Right lobe of liver (tissue), 6 donors: ENCODE data around the gene PRKN. TPM values are rescaled to one million over a fixed set of nuclear protein-coding genes. Genes with fewer than 3 reads are reported as not detected.

Experiments
- ATAC-seq, 4 donors: fragments of 200-7000 bp; cut with Tn5 transposase; one replicate each; pipeline ENCODE4 v1.9.1; 2020; ENCODE audit warnings: mild to moderate bottlenecking in 4 of 4, moderate library complexity in 4 of 4
- DNase-seq, 3 donors: peaks; one replicate each; pipeline ENCODE4 v3.0.0-alpha.2; 2020
- H3K27ac ChIP-seq, 3 donors: fragments of 200-600 bp; one replicate each; pipeline ENCODE4 v1.8.0; 2022
- H3K27me3 ChIP-seq, 2 donors: fragments of 200-600 bp; one replicate each; pipeline ENCODE4 v1.8.0; 2022
- H3K36me3 ChIP-seq, 4 donors: fragments of 200-600 bp; sonication (generic) in 1 of 4; one replicate each; pipeline versions ENCODE4 v1.5.1 to v1.8.0; 2017 to 2022; ENCODE audit warnings: control low read depth in 1 of 4
- H3K4me1 ChIP-seq, 4 donors: fragments of 200-600 bp; sonication (generic) in 1 of 4; one replicate each; pipeline versions ENCODE4 v1.5.1 to v1.8.0; 2017 to 2022; ENCODE audit warnings: control low read depth in 1 of 4
- H3K4me3 ChIP-seq, 3 donors: fragments of 200-600 bp; one replicate each; pipeline ENCODE4 v1.8.0; 2022
- H3K9me3 ChIP-seq, 4 donors: fragments of 200-600 bp; sonication (generic) in 1 of 4; one replicate each; pipeline versions ENCODE4 v1.5.1 to v1.8.0; 2017 to 2022; ENCODE audit warnings: control low read depth in 1 of 4
- POLR2A ChIP-seq: fragments of 450-650 bp; IDR thresholded peaks from one replicate; pipeline ENCODE4 v1.6.1; 2017; ENCODE audit warnings: antibody characterized with exemption, mild to moderate bottlenecking
- WGBS: methylation state at CpG from one replicate; pipeline ENCODE4 v1.1.6; 2018; ENCODE audit warnings: low coverage, low lambda C conversion rate; ENCODE audit not compliant: insufficient coverage; ENCODE audit errors: missing lambda C conversion rate; 5-methylcytosine and 5-hydroxymethylcytosine counted together
- intact Hi-C, 2 donors: fragments of 100-400 bp; cut with DNase I; formaldehyde crosslinking; loops; one replicate each; pipeline versions ENCODE4 v1.11.2 to v1.14.1; 2022
- total RNA-seq, 6 experiments: library from RNA; depleted of rRNA in 2 of 6; stranded (reverse); fragments of >200 nt in 2 of 6; fragmentation: NEBNext Ultra II Directional in 3 of 6; extraction: Animal tissue kit (Norgen Biotek cat#: 25700) in 3 of 6; gene quantifications; one replicate each; pipeline versions ENCODE4 v1.1.0 to v1.2.4, GENCODE V29; 2016 to 2023
- TF ChIP-seq, protein P1 (sequence below), 4 donors: fragments of 200-600 bp in 3 of 4; fragments of 450-650 bp in 1 of 4; IDR thresholded peaks; one replicate each; pipeline versions ENCODE4 v1.5.1 to v1.8.0; 2016 to 2022; ENCODE audit warnings: antibody characterized with exemption in 4 of 4, mild to moderate bottlenecking in 2 of 4
- donor health status: DM: no; HTN: yes; CAD: no.
- donor health status: DM: no; HTN: no; CAD: no.
- donor health status: DM: no; HTN: no; CAD: no.
- donor health status: DM: no; HTN: yes; CAD: no.
- donor health status: DM: no; HTN: yes; CAD: no.

Gene PRKN
- total RNA-seq, 6 experiments from 2014 or later = 1.1 to 3.7 (median 2.2) TPM

DNA sequence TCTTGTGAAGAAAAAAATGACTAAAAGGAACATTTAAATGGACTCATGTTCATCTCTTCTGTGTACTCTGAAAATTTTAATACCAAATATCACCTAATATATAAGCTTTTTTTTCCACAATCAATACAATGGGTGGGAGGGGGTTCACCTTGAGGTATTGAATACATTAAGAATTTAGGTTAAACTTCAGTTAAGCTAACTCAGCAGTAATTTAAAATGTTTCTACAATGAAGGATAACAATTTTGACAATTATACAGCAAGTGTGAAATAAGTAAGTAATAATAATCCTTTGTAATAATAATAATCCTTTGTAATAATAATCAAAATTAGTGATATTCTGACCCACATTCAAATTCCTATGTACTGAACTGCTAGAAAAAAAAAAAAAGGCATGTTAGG lies 136.0 kb downstream of the PRKN start:
- no peaks in the 10 kb centered on the region for H3K9me3 ChIP-seq
- intact Hi-C loops = no loop called here
- H3K27me3 ChIP-seq = no peaks in the 10 kb centered on the region
- H3K27ac ChIP-seq = no peak overlapping the region
- DNase-seq = no peak
- no peak overlapping the region for H3K4me3 ChIP-seq
- H3K4me1 ChIP-seq = no peaks in the 10 kb centered on the region
- no peak for ATAC-seq
- TF ChIP-seq, protein P1, sequence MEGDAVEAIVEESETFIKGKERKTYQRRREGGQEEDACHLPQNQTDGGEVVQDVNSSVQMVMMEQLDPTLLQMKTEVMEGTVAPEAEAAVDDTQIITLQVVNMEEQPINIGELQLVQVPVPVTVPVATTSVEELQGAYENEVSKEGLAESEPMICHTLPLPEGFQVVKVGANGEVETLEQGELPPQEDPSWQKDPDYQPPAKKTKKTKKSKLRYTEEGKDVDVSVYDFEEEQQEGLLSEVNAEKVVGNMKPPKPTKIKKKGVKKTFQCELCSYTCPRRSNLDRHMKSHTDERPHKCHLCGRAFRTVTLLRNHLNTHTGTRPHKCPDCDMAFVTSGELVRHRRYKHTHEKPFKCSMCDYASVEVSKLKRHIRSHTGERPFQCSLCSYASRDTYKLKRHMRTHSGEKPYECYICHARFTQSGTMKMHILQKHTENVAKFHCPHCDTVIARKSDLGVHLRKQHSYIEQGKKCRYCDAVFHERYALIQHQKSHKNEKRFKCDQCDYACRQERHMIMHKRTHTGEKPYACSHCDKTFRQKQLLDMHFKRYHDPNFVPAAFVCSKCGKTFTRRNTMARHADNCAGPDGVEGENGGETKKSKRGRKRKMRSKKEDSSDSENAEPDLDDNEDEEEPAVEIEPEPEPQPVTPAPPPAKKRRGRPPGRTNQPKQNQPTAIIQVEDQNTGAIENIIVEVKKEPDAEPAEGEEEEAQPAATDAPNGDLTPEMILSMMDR (IDR thresholded peaks at IDR 0.05) = no peak
- no peaks in the 10 kb centered on the region for H3K36me3 ChIP-seq

DNA sequence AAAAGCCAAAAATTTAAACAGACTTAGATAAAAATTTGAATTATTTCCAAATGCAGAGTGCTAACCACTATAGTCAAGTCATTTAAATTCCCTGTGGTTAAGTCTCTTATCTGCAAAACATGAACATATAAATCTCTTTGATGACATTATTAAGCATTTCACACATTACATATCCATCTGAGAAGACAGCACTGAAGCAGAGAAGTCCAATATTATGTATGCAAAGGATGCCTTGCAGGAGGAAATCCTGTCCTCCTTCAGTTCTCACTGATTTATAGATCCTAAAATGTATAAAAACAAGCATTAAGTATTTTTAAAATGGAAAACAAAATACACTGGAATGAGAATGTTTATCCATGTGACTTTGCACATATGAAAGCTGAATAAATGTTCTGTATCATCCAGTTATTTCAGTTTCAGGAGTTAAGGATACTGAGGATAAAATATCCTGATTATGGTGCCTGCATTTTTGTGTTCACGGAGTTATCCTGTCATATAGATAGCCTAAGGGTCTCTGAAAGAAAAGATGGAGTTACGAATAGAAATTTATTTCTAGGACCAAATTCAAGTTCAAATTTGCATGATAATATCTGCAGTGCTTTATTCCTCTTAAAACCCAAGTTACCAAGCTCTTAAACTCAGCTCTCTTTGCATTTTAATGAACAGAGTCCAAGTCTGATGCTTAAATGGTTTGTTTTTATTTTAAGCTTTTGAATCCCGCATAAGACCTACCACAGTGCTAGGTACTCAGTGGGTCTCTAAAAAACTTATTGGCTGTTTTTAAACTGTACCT lies 145.4 kb downstream of the PRKN start:
- H3K36me3 ChIP-seq = no peaks in the 10 kb centered on the region
- TF ChIP-seq, protein P1 (IDR thresholded peaks at IDR 0.05) = no peak
- TF ChIP-seq POLR2A = no peak
- WGBS = 81% methylated on average over 3 of the region's 3 CpGs
- no peak for ATAC-seq
- intact Hi-C loops = no loop called here
- H3K9me3 ChIP-seq = no peaks in the 10 kb centered on the region
- DNase-seq = no peak
- no peak overlapping the region for H3K27ac ChIP-seq
- no peak overlapping the region for H3K4me3 ChIP-seq
- H3K27me3 ChIP-seq = no peaks in the 10 kb centered on the region
- no peaks in the 10 kb centered on the region for H3K4me1 ChIP-seq

DNA sequence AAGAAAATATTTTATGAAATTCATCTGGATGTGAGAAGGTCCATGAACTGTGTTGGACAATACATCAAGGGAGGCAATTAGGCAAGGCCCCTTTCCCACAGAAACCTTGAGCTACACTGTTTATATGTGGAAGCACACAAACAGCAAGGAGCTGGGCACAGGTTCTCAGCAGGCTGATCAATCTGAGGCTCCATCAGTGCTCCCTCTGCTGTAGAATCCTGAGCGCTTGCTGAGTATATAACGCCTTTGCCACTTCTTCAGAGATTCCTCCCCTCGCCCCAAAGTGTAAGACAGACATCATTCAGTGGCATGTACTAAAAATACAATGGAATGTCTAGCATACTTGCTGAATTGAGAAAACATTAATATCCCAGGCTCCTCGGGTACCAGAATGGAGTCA lies 146.9 kb downstream of the PRKN start:
- Histone ChIP-seq H3K27me3 (no peaks in the 10 kb centered on the region), H3K36me3 (no peaks in the 10 kb centered on the region), H3K9me3 (no peaks in the 10 kb centered on the region), H3K4me3 (no peak overlapping the region), H3K27ac (no peak overlapping the region), H3K4me1 (no peaks in the 10 kb centered on the region)
- no peak for DNase-seq
- intact Hi-C loops = no loop called here
- WGBS = 80% methylated on average over 1 of the region's 4 CpGs
- ATAC-seq = no peak
- no peak for TF ChIP-seq POLR2A
- TF ChIP-seq, protein P1 (IDR thresholded peaks at IDR 0.05) = no peak

DNA sequence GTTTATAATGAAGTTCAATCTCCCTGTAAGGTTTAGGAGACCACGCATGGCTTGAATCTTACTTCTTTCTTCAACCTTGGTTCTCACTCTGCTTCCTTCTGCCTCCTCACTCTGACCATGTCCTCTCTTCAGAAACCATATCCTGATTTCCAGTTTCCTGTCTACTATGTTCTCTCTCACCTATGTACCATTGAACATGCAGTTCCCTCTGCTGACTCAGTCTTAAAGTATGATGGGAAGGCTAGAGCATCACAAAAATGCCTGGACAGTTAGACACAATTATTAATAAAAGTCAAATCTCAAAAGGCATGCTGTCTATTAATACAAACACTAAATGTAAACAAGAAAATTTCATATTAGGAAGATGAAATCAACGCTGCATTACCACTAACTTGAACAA lies 151.6 kb downstream of the PRKN start:
- no peak for DNase-seq
- Histone ChIP-seq H3K4me1 (no peaks in the 10 kb centered on the region), H3K27me3 (no peaks in the 10 kb centered on the region), H3K4me3 (no peak overlapping the region), H3K27ac (no peak overlapping the region), H3K9me3 (no peaks in the 10 kb centered on the region), H3K36me3 (no peaks in the 10 kb centered on the region)
- WGBS = 96% methylated on average over 2 of the region's 2 CpGs
- no peak for ATAC-seq
- no peak for TF ChIP-seq POLR2A
- TF ChIP-seq, protein P1 (IDR thresholded peaks at IDR 0.05) = no peak
- intact Hi-C loops = no loop called here

DNA sequence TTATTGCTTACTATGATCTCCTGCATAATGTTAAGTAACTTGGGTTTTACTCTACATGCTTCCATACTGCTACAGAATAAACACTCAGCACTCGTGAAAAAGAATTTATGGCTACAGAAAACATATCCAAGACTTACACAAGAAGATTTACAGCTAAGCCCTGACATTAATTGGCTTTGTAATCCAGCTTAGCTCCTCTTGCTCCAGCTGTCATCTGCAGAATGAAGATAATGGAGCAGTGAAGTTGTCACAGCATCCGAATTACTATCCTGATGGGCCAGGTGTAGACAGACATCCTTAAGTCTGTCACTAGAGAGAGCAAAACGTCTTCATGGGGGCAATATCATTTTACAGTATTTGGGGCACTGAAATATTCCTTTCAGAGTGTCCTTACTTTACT lies 155.3 kb downstream of the PRKN start:
- intact Hi-C loops = no loop called here

More for the DNA sequence above, 155.3 kb downstream of the PRKN start:
- Histone ChIP-seq H3K9me3 (no peaks in the 10 kb centered on the region), H3K36me3 (no peaks in the 10 kb centered on the region), H3K27ac (no peak overlapping the region), H3K27me3 (no peaks in the 10 kb centered on the region), H3K4me3 (no peak overlapping the region), H3K4me1 (no peaks in the 10 kb centered on the region)
- 54% methylated on average over 3 of the region's 3 CpGs for WGBS
- no peak for TF ChIP-seq POLR2A
- TF ChIP-seq, protein P1 (IDR thresholded peaks at IDR 0.05) = no peak
- DNase-seq (no peak), ATAC-seq (no peak)
